GM23338 (cell line): Measurements from ENCODE around the gene ZNF514. TPM values are rescaled to one million over a fixed set of nuclear protein-coding genes. Genes with fewer than 3 reads are reported as not detected.

ENCODE experiments used
- ATAC-seq: fragments of 200-7000 bp; cut with Tn5 transposase; 3 replicates; pipeline ENCODE4 v1.9.1; 2020
- DNase-seq: peaks from one replicate; pipeline ENCODE4 v3.0.0-alpha.2; 2015; ENCODE audit warnings: low spot score
- H2AFZ ChIP-seq: fragments of 200-600 bp; sonication (generic); 2 replicates; pipeline ENCODE4 v1.8.0; 2016; ENCODE audit warnings: antibody characterized with exemption, mild to moderate bottlenecking, moderate library complexity
- H3F3A ChIP-seq: fragments of 200-600 bp; sonication (generic); replicated peaks from 2 replicates; pipeline ENCODE4 v1.8.0; 2017; ENCODE audit warnings: antibody characterized with exemption, mixed run types, low read depth
- H3K27ac ChIP-seq: fragments of 200-600 bp; sonication (generic); 2 replicates; pipeline ENCODE4 v1.6.1; 2016; ENCODE audit warnings: low read depth
- H3K27me3 ChIP-seq: fragments of 200-600 bp; sonication (generic); 2 replicates; pipeline ENCODE4 v1.8.0; 2016; ENCODE audit warnings: mild to moderate bottlenecking, mixed run types, moderate library complexity; ENCODE audit not compliant: insufficient read depth
- H3K36me3 ChIP-seq: fragments of 200-600 bp; sonication (generic); 2 replicates; pipeline ENCODE4 v1.8.0; 2016; ENCODE audit warnings: mild to moderate bottlenecking; ENCODE audit not compliant: insufficient read depth
- H3K4me1 ChIP-seq: fragments of 200-600 bp; sonication (generic); 2 replicates; pipeline ENCODE4 v1.8.0; 2016; ENCODE audit warnings: mild to moderate bottlenecking, moderate library complexity; ENCODE audit not compliant: insufficient read depth
- H3K4me2 ChIP-seq: fragments of 200-600 bp; sonication (generic); 2 replicates; pipeline ENCODE4 v1.7.1; 2017; ENCODE audit warnings: mixed run types
- H3K4me3 ChIP-seq: fragments of 200-600 bp; sonication (generic); 2 replicates; pipeline ENCODE4 v1.6.1; 2016; ENCODE audit warnings: mixed run types
- H3K79me2 ChIP-seq: fragments of 200-600 bp; sonication (generic); replicated peaks from 2 replicates; pipeline ENCODE4 v1.8.0; 2017; ENCODE audit warnings: mild to moderate bottlenecking; ENCODE audit not compliant: insufficient read depth
- H3K9me2 ChIP-seq: fragments of 200-600 bp; sonication (generic); 2 replicates; pipeline ENCODE4 v1.8.0; 2017; ENCODE audit not compliant: insufficient read depth
- H4K20me1 ChIP-seq: fragments of 200-600 bp; sonication (generic); replicated peaks from 2 replicates; pipeline ENCODE4 v1.8.0; 2017; ENCODE audit warnings: mild to moderate bottlenecking; ENCODE audit not compliant: insufficient read depth
- H3K27ac Mint-ChIP-seq: 2 replicates; pipeline ENCODE4 v1.8.0; 2020; ENCODE audit warnings: inconsistent platforms, mild to moderate bottlenecking, moderate library complexity, mixed read lengths
- H3K27me3 Mint-ChIP-seq: 3 replicates; pipeline ENCODE4 v1.8.0; 2022; ENCODE audit warnings: low read depth, mild to moderate bottlenecking, moderate library complexity, mixed read lengths, inconsistent platforms; ENCODE audit not compliant: insufficient read depth, poor library complexity
- H3K36me3 Mint-ChIP-seq: 3 replicates; pipeline ENCODE4 v1.8.0; 2021; ENCODE audit warnings: low read depth, mild to moderate bottlenecking, inconsistent platforms, moderate library complexity, mixed read lengths
- H3K4me1 Mint-ChIP-seq: 3 replicates; pipeline ENCODE4 v1.8.0; 2020; ENCODE audit warnings: mild to moderate bottlenecking, inconsistent platforms, mixed read lengths
- H3K4me3 Mint-ChIP-seq: 3 replicates; pipeline ENCODE4 v1.8.0; 2021; ENCODE audit warnings: moderate library complexity, mild to moderate bottlenecking, inconsistent platforms, mixed read lengths
- H3K9me3 Mint-ChIP-seq: 3 replicates; pipeline ENCODE4 v1.8.0; 2020; ENCODE audit warnings: moderate library complexity, mild to moderate bottlenecking, inconsistent platforms, mixed read lengths
- CREB1 ChIP-seq: fragments of 250-450 bp; sonication (Bioruptor Pico); IDR thresholded peaks from 2 replicates; pipeline ENCODE4 v1.5.0; 2020; ENCODE audit warnings: low read depth, mild to moderate bottlenecking, moderate library complexity
- CTCF ChIP-seq, 2 experiments: fragments of 200-600 bp in 1 of 2; sonication (generic) in 1 of 2; conservative IDR thresholded peaks; 2 replicates each; pipeline versions ENCODE4 v1.5.1 to v1.6.1; 2016 to 2017; ENCODE audit warnings: antibody characterized with exemption in 2 of 2, low read depth in 2 of 2, mild to moderate bottlenecking in 2 of 2, moderate library complexity in 1 of 2
- ETS1 ChIP-seq: IDR thresholded peaks from 2 replicates; pipeline ENCODE4 v1.6.1; 2016; ENCODE audit warnings: antibody characterized with exemption
- EZH2phosphoT487 ChIP-seq: fragments of 200-600 bp; sonication (generic); IDR thresholded peaks from one replicate; pipeline ENCODE4 v1.8.1; 2018; ENCODE audit warnings: antibody characterized with exemption; ENCODE audit not compliant: unreplicated experiment
- JUNB ChIP-seq: IDR thresholded peaks from one replicate; pipeline ENCODE4 v1.6.1; 2016; ENCODE audit warnings: antibody characterized with exemption; ENCODE audit not compliant: unreplicated experiment
- NANOG ChIP-seq: IDR thresholded peaks from 2 replicates; pipeline ENCODE4 v1.6.1; 2016; ENCODE audit warnings: antibody characterized with exemption, borderline replicate concordance
- REST ChIP-seq: IDR thresholded peaks from one replicate; pipeline ENCODE4 v1.6.1; 2018; ENCODE audit warnings: antibody characterized with exemption; ENCODE audit not compliant: unreplicated experiment
- STAT1 ChIP-seq: IDR thresholded peaks from one replicate; pipeline ENCODE4 v1.6.1; 2016; ENCODE audit warnings: antibody characterized with exemption; ENCODE audit not compliant: unreplicated experiment
- ZNF331 ChIP-seq: fragments of 250-450 bp; sonication (Bioruptor Pico); IDR thresholded peaks from 2 replicates; pipeline ENCODE4 v1.5.0; 2020; ENCODE audit warnings: low read depth, mild to moderate bottlenecking, moderate library complexity
- ZNF462 ChIP-seq: fragments of 250-450 bp; sonication (Bioruptor Pico); IDR thresholded peaks from 2 replicates; pipeline ENCODE4 v1.5.0; 2020; ENCODE audit warnings: mild to moderate bottlenecking, moderate library complexity
- polyA plus RNA-seq: library from polyadenylated mRNA; unstranded; fragments of >200 nt; fragmentation: Nextera tagmentation; extraction: Ambion mirVana; gene quantifications from 2 replicates; pipeline ENCODE4 v1.2.1, GENCODE V29; 2016
- total RNA-seq: library from RNA; depleted of rRNA; stranded (reverse); fragments of >200 nt; shearing (Covaris generic); gene quantifications from 2 replicates; pipeline ENCODE4 v1.2.3, GENCODE V29; 2014

The ZNF514 gene
- total and polyA plus RNA-seq, 2 experiments from 2014 or later = 7.2 to 9.3 TPM

- TF ChIP-seq REST = no peak
- no peak for TF ChIP-seq CTCF (conservative IDR thresholded peaks at IDR 0.05; ENCODE audit: low read depth in 2 of 2)
- TF ChIP-seq STAT1 = no peak
- no peak for TF ChIP-seq ZNF331 (CRISPR knock-in tag)
- no peak for TF ChIP-seq JUNB
- no peak for TF ChIP-seq NANOG
- no peak for TF ChIP-seq EZH2phosphoT487
- TF ChIP-seq ETS1 = peak; percentile 93
- peak; percentile 96 for TF ChIP-seq CREB1
Observed at GRCh38 chr2:95165371-95166064, 5.9 kb upstream of the ZNF514 start, which contains the start of gene ZNF2 (continued).

- Histone ChIP-seq H3K27me3 (peaks cover 10% of the 10 kb centered on the region; the same call in 1 of the 2 replicates), H3K79me2 (peaks cover 25% of the 10 kb centered on the region), H3K4me2 (peak overlapping the region; percentile 97), H3K36me3 (no peaks in the 10 kb centered on the region), H3K27ac (peak overlapping the region; percentile 83), H3K9me2 (no peaks in the 10 kb centered on the region), H3F3A (0 out of 2 replicates have a peak, but pooled peaks cover 4% of the 10 kb centered on the region), H3K4me1 (peaks cover 13% of the 10 kb centered on the region), H3K4me3 (peak overlapping the region; percentile 91), H2AFZ (peak overlapping the region; percentile 84), H4K20me1 (peaks cover 3% of the 10 kb centered on the region; the same call in 1 of the 2 replicates)
- H3K9me3 Mint-ChIP-seq = peaks cover 3% of the 10 kb centered on the region; the same call in 2 of the 3 replicates
- DNase-seq = no peak
- peak overlapping the region; percentile 98 for H3K27ac Mint-ChIP-seq
- peak overlapping the region; percentile 95 for H3K4me3 Mint-ChIP-seq
- H3K36me3 Mint-ChIP-seq = peaks cover 2% of the 10 kb centered on the region; the same call in 1 of the 3 replicates
- H3K4me1 Mint-ChIP-seq = peaks cover 15% of the 10 kb centered on the region
- H3K27me3 Mint-ChIP-seq = peaks cover 11% of the 10 kb centered on the region
- ATAC-seq = peak; percentile 40
- TF ChIP-seq STAT1 = no peak
- TF ChIP-seq ETS1 = no peak
- TF ChIP-seq NANOG = no peak
- TF ChIP-seq JUNB = no peak
- TF ChIP-seq ZNF462 = no peak
Observed at GRCh38 chr2:95165030-95165370, 5.4 kb upstream of the ZNF514 start.
